K562 (cell line): ENCODE measurements around the gene ARHGAP22. TPM values are rescaled to one million over a fixed set of nuclear protein-coding genes. Genes with fewer than 3 reads are reported as not detected.

Source experiments
- ARHGAP35 ChIP-seq: fragments of 450-650 bp; IDR thresholded peaks from 2 replicates; pipeline ENCODE4 v1.6.1; 2018; ENCODE audit not compliant: partially characterized antibody
- EP400 ChIP-seq: fragments of 450-650 bp; IDR thresholded peaks from 2 replicates; pipeline ENCODE4 v1.6.1; 2017; ENCODE audit warnings: antibody characterized with exemption, mild to moderate bottlenecking, moderate library complexity
- HSF4 ChIP-seq: fragments of 250-450 bp; sonication (Bioruptor Pico); IDR thresholded peaks from 2 replicates; pipeline ENCODE4 v2.1.2; 2022; ENCODE audit warnings: mild to moderate bottlenecking, moderate library complexity, borderline replicate concordance
- polyA plus RNA-seq, 8 experiments: library from polyadenylated mRNA; depleted of rRNA in 4 of 8; stranded (reverse) in 5 of 8; unstranded in 3 of 8; fragments of >200 nt; fragmentation: Nextera tagmentation in 2 of 8; fragmentation: Illumina TruSeq in 1 of 8; extraction: Ambion mirVana in 2 of 8; extraction: Trizol in 1 of 8; gene quantifications; 2 replicates each; pipeline versions ENCODE4 v1.2.1 to v1.2.3, GENCODE V29; 2011 to 2014; ENCODE audit warnings: inconsistent platforms in 1 of 8, missing spikeins in 1 of 8
- total RNA-seq, 7 experiments: library from RNA; depleted of rRNA in 6 of 7; stranded (reverse); fragments of >200 nt in 6 of 7; fragmentation: Illumina TruSeq in 2 of 7; extraction: Trizol in 2 of 7; gene quantifications; 2 replicates each; pipeline versions ENCODE4 v1.2.1 to v1.2.3, GENCODE V29; 2011 to 2021; ENCODE audit warnings: low replicate concordance in 1 of 7
- TF ChIP-seq, protein P1 (sequence below): IDR thresholded peaks from 3 replicates; pipeline ENCODE4 v1.6.1; 2011; ENCODE audit warnings: borderline replicate concordance, mild to moderate bottlenecking, moderate library complexity; ENCODE audit not compliant: insufficient read length; ENCODE audit errors: extremely low read depth
- TF ChIP-seq, protein P2 (sequence below): fragments of 450-650 bp; formaldehyde crosslinking; IDR thresholded peaks from 2 replicates; pipeline ENCODE4 v1.4.0; 2020; ENCODE audit warnings: mild to moderate bottlenecking

The ARHGAP22 gene
- total and polyA plus RNA-seq, 9 of the 15 experiments (the other 6 are each of a cell fraction or from before 2014, with no cell fraction given) = 1.3 to 28.1 (median 12.7) TPM

DNA sequence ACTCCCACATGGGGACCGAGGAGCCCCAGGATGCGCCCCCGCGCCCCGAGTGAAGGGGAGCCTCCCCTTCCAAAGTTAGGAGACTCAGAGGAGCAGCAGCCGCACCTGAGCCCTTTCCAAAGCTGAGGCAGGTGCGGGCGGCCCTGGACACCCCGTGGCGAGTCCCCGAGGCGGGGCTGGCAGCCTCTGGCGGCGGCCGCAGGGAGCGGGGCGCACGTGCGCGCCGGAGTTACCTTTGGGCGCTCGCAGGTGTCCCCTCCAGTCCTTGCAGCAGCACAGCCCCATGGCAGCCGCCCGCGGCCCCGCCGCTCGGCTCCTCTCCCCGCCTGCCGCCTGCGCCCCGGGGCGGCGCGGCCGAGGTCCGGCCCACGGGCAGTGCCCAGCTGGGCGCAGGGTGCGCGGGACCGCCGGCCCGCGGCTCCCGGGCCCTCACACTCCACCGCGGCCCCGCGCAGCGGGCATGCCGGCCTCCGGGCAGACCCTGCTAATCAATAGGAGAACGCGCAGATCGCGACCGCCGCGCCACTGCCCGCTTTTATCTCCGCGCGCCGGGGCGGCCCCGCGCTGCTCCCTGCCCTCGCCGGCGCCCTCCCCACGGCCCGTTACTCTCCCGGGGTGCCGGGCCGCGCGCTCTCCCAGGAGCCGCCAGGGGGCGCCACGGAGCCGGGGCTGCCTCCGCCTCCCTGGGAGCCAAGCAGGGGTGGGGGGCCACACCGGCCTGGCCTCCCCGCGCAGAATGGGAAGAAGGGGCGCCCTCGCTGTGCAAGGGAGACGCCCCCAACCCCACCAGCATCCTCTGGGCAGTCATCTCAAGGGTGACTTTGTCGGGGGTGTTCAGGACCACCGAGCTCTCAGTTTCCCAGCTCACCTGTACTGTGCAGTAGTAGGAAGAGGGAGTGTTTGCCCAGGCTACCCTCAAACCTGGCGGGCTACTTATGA lies 80.8 kb downstream of the ARHGAP22 start (continued):
- TF ChIP-seq, protein P1, sequence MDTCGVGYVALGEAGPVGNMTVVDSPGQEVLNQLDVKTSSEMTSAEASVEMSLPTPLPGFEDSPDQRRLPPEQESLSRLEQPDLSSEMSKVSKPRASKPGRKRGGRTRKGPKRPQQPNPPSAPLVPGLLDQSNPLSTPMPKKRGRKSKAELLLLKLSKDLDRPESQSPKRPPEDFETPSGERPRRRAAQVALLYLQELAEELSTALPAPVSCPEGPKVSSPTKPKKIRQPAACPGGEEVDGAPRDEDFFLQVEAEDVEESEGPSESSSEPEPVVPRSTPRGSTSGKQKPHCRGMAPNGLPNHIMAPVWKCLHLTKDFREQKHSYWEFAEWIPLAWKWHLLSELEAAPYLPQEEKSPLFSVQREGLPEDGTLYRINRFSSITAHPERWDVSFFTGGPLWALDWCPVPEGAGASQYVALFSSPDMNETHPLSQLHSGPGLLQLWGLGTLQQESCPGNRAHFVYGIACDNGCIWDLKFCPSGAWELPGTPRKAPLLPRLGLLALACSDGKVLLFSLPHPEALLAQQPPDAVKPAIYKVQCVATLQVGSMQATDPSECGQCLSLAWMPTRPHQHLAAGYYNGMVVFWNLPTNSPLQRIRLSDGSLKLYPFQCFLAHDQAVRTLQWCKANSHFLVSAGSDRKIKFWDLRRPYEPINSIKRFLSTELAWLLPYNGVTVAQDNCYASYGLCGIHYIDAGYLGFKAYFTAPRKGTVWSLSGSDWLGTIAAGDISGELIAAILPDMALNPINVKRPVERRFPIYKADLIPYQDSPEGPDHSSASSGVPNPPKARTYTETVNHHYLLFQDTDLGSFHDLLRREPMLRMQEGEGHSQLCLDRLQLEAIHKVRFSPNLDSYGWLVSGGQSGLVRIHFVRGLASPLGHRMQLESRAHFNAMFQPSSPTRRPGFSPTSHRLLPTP = no peak
- no peak for TF ChIP-seq HSF4 (CRISPR knock-in tag)
- TF ChIP-seq ARHGAP35 = no peak
- TF ChIP-seq, protein P2, sequence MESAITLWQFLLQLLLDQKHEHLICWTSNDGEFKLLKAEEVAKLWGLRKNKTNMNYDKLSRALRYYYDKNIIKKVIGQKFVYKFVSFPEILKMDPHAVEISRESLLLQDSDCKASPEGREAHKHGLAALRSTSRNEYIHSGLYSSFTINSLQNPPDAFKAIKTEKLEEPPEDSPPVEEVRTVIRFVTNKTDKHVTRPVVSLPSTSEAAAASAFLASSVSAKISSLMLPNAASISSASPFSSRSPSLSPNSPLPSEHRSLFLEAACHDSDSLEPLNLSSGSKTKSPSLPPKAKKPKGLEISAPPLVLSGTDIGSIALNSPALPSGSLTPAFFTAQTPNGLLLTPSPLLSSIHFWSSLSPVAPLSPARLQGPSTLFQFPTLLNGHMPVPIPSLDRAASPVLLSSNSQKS = no peak
- TF ChIP-seq EP400 = peak; percentile 68; the same call in 1 of the 2 replicates
- TF ChIP-seq, all 486 proteins: peak for 62
